ENCODE measurements around the gene SLC18A3. TPM values are rescaled to one million over a fixed set of nuclear protein-coding genes. Genes with fewer than 3 reads are reported as not detected.

SLC18A3 gene
- total and polyA plus RNA-seq, 2 experiments from 2014 or later = 1.4 to 4.3 TPM

DNA sequence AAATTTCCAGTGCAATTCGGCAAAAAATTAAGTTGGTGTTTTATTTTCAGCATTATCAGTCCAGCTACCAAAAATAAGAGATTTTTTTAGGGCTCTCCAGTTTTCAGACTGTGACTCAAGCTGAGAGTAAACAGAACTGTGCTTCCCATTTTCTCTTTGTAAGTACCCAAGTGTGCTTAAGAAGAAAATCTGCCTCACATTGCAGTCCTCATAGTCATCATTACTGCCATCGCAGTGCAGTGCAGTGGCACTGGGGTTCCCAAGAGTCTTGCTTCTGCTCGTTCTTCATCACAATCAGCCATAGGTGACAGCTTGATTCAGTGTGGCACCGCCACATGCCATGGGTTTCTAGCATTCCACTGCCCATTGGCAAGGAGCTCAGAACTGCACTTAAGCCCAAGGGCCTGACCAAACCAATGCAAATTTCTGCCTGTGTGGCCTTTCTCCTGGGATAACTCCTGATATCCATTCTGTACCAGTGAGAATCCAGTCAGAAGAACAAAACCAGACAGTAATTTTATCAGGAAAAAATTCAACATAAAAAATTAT, 45.6 kb upstream of the SLC18A3 start:
- H3K4me3 ChIP-seq = no peak overlapping the region
- H4K20me1 ChIP-seq (ENCODE audit: insufficient read depth, poor library complexity, severe bottlenecking) = no peaks in the 10 kb centered on the region
- no peak for DNase-seq (ENCODE audit: low spot score)
- no peaks in the 10 kb centered on the region for H3K4me1 ChIP-seq (ENCODE audit: insufficient read depth)
- 93% methylated on average over 4 of the region's 4 CpGs for WGBS (ENCODE audit: low lambda C conversion rate, missing lambda C conversion rate)
- no peaks in the 10 kb centered on the region for H3K36me3 ChIP-seq (replicated peaks; ENCODE audit: insufficient read depth, low read depth)
- H2AFZ ChIP-seq = no peak overlapping the region
- no peaks in the 10 kb centered on the region for H3K79me2 ChIP-seq
- no peaks in the 10 kb centered on the region for H3K9me2 ChIP-seq (replicated peaks; ENCODE audit: insufficient read depth)
- TF ChIP-seq EZH2phosphoT487 (IDR thresholded peaks at IDR 0.05; ENCODE audit: low read depth, severe bottlenecking, unreplicated experiment) = no peak
- TF ChIP-seq, protein P1, sequence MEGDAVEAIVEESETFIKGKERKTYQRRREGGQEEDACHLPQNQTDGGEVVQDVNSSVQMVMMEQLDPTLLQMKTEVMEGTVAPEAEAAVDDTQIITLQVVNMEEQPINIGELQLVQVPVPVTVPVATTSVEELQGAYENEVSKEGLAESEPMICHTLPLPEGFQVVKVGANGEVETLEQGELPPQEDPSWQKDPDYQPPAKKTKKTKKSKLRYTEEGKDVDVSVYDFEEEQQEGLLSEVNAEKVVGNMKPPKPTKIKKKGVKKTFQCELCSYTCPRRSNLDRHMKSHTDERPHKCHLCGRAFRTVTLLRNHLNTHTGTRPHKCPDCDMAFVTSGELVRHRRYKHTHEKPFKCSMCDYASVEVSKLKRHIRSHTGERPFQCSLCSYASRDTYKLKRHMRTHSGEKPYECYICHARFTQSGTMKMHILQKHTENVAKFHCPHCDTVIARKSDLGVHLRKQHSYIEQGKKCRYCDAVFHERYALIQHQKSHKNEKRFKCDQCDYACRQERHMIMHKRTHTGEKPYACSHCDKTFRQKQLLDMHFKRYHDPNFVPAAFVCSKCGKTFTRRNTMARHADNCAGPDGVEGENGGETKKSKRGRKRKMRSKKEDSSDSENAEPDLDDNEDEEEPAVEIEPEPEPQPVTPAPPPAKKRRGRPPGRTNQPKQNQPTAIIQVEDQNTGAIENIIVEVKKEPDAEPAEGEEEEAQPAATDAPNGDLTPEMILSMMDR (IDR thresholded peaks at IDR 0.05; ENCODE audit: poor library complexity) = no peak
- TF ChIP-seq EZH2 (IDR thresholded peaks at IDR 0.05; ENCODE audit: borderline replicate concordance) = no peak
- no peak overlapping the region for H3K4me2 ChIP-seq
- H3K9me3 ChIP-seq (ENCODE audit: low read depth) = no peaks in the 10 kb centered on the region
- no peaks in the 10 kb centered on the region for H3K27me3 ChIP-seq
- H3K27ac ChIP-seq = no peak overlapping the region

DNA sequence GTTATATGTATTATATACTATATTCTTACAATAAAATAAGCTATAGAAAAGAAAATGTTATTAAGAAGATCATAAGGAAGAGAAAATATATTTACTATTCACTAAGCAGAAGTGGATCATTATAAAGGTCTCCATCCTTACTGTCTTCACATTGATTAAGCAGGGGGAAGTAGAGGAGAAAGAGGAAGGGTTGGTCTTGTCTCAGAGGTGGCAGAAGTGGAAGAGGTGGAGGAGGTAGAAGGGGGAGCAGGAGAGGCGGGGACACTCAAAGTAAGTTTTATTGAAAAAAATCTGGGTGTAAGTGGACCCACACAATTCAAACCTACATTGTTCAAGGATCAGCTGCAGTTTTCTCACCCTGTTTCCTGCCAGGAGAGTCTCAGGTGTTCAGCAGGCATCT, 42.3 kb upstream of the SLC18A3 start:
- H2AFZ ChIP-seq = no peak overlapping the region
- no peaks in the 10 kb centered on the region for H3K79me2 ChIP-seq
- no peaks in the 10 kb centered on the region for H3K9me2 ChIP-seq (replicated peaks; ENCODE audit: insufficient read depth)

DNA sequence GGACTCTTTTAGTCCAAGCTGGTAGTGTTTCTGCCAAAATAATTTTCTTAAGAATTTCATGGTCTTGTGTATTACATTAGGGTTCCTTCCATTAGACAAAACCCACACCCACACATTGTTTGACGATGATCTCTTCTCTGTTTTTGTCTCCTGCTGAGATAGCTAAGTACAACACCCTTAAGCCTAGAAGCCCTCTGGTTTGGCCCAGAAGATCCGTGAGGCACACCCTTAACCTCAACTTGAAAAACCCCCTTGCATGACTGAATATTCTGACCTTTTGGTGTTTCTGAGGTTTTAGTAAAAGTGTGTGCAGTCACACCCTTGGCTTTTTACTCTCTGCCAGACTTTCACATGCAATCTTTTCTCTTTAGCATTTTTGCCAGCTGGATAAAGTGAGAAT, 41.9 kb upstream of the SLC18A3 start:
- Histone ChIP-seq H3K27ac (no peak overlapping the region), H3K79me2 (no peaks in the 10 kb centered on the region), H3K4me3 (no peak overlapping the region), H3K4me2 (no peak overlapping the region), H3K9me3 (ENCODE audit: low read depth) (no peaks in the 10 kb centered on the region), H3K27me3 (no peaks in the 10 kb centered on the region), H4K20me1 (ENCODE audit: insufficient read depth, poor library complexity, severe bottlenecking) (no peaks in the 10 kb centered on the region), H3K4me1 (ENCODE audit: insufficient read depth) (no peaks in the 10 kb centered on the region), H2AFZ (no peak overlapping the region), H3K36me3 (replicated peaks; ENCODE audit: insufficient read depth, low read depth) (no peaks in the 10 kb centered on the region), H3K9me2 (replicated peaks; ENCODE audit: insufficient read depth) (no peaks in the 10 kb centered on the region)
- TF ChIP-seq EZH2 (IDR thresholded peaks at IDR 0.05; ENCODE audit: borderline replicate concordance) (no peak), EZH2phosphoT487 (IDR thresholded peaks at IDR 0.05; ENCODE audit: low read depth, severe bottlenecking, unreplicated experiment) (no peak)
- TF ChIP-seq, protein P1 (IDR thresholded peaks at IDR 0.05; ENCODE audit: poor library complexity) = no peak
- DNase-seq (ENCODE audit: low spot score) = no peak
- 92% methylated on average over 2 of the region's 2 CpGs for WGBS (ENCODE audit: low lambda C conversion rate, missing lambda C conversion rate)

More for the DNA sequence above, 42.3 kb upstream of the SLC18A3 start:
- no peak for DNase-seq (ENCODE audit: low spot score)
- Histone ChIP-seq H3K27me3 (no peaks in the 10 kb centered on the region), H3K27ac (no peak overlapping the region), H3K4me3 (no peak overlapping the region), H3K9me3 (ENCODE audit: low read depth) (no peaks in the 10 kb centered on the region), H4K20me1 (ENCODE audit: insufficient read depth, poor library complexity, severe bottlenecking) (no peaks in the 10 kb centered on the region), H3K4me1 (ENCODE audit: insufficient read depth) (no peaks in the 10 kb centered on the region), H3K4me2 (no peak overlapping the region), H3K36me3 (replicated peaks; ENCODE audit: insufficient read depth, low read depth) (no peaks in the 10 kb centered on the region)
- WGBS (ENCODE audit: low lambda C conversion rate, missing lambda C conversion rate) = 94% methylated on average over 1 of the region's 1 CpG
- no peak for TF ChIP-seq EZH2 (IDR thresholded peaks at IDR 0.05; ENCODE audit: borderline replicate concordance)
- TF ChIP-seq, protein P1 (IDR thresholded peaks at IDR 0.05; ENCODE audit: poor library complexity) = no peak
- TF ChIP-seq EZH2phosphoT487 (IDR thresholded peaks at IDR 0.05; ENCODE audit: low read depth, severe bottlenecking, unreplicated experiment) = no peak
